ENCODE measurements around the gene BABAM2. TPM values are rescaled to one million over a fixed set of nuclear protein-coding genes. Genes with fewer than 3 reads are reported as not detected.

The BABAM2 gene
- total RNA-seq, 1 experiment from 2014 or later = 40.8 TPM

GRCh38 chr2:28150994-28151393 lies 260.5 kb downstream of the BABAM2 start:
- Histone ChIP-seq H2AFZ (ENCODE audit: low read length) (no peak overlapping the region), H4K20me1 (ENCODE audit: insufficient read depth, low read depth, low read length) (no peaks in the 10 kb centered on the region; the same call in 1 of the 2 replicates), H3K9me2 (replicated peaks; ENCODE audit: insufficient read depth, low read length) (no peaks in the 10 kb centered on the region), H3K4me1 (ENCODE audit: low read length) (peaks cover 27% of the 10 kb centered on the region), H3K79me2 (ENCODE audit: low read length) (no peaks in the 10 kb centered on the region), H3K9me3 (ENCODE audit: low read length) (peaks cover 12% of the 10 kb centered on the region), H3K27ac (ENCODE audit: low read length) (no peak overlapping the region), H3K9ac (ENCODE audit: low read length) (no peak overlapping the region), H3K36me3 (ENCODE audit: insufficient read depth, low read length) (no peaks in the 10 kb centered on the region), H3K4me3 (ENCODE audit: low read length) (no peak overlapping the region), H3K27me3 (ENCODE audit: low read length) (no peaks in the 10 kb centered on the region), H3K4me2 (ENCODE audit: low read depth, low read length, poor library complexity, severe bottlenecking) (no peak overlapping the region)
- DNase-seq = no peak

- no peaks in the 10 kb centered on the region for H3K27me3 ChIP-seq (ENCODE audit: low read length)
- no peaks in the 10 kb centered on the region for H3K9me2 ChIP-seq (replicated peaks; ENCODE audit: insufficient read depth, low read length)
- no peak overlapping the region for H2AFZ ChIP-seq (ENCODE audit: low read length)
- no peak overlapping the region for H3K4me2 ChIP-seq (ENCODE audit: low read depth, low read length, poor library complexity, severe bottlenecking)
- no peak overlapping the region for H3K9ac ChIP-seq (ENCODE audit: low read length)
- H3K79me2 ChIP-seq (ENCODE audit: low read length) = no peaks in the 10 kb centered on the region
- DNase-seq = no peak
- H3K27ac ChIP-seq (ENCODE audit: low read length) = no peak overlapping the region
- no peaks in the 10 kb centered on the region for H3K36me3 ChIP-seq (ENCODE audit: insufficient read depth, low read length)
- peaks cover 27% of the 10 kb centered on the region for H3K4me1 ChIP-seq (ENCODE audit: low read length)
- H3K4me3 ChIP-seq (ENCODE audit: low read length) = no peak overlapping the region
- no peaks in the 10 kb centered on the region; the same call in 1 of the 2 replicates for H4K20me1 ChIP-seq (ENCODE audit: insufficient read depth, low read depth, low read length)
- H3K9me3 ChIP-seq (ENCODE audit: low read length) = peaks cover 17% of the 10 kb centered on the region
These were observed 262.2 kb downstream of the BABAM2 start for GRCh38 chr2:28152585-28153280.

- Histone ChIP-seq H3K36me3 (ENCODE audit: insufficient read depth, low read length) (no peaks in the 10 kb centered on the region), H3K79me2 (ENCODE audit: low read length) (no peaks in the 10 kb centered on the region), H3K4me2 (ENCODE audit: low read depth, low read length, poor library complexity, severe bottlenecking) (peak overlapping the region; percentile 9), H3K9me3 (ENCODE audit: low read length) (peaks cover 17% of the 10 kb centered on the region), H3K4me1 (ENCODE audit: low read length) (peaks cover 27% of the 10 kb centered on the region), H2AFZ (ENCODE audit: low read length) (no peak overlapping the region), H3K9ac (ENCODE audit: low read length) (no peak overlapping the region), H3K9me2 (replicated peaks; ENCODE audit: insufficient read depth, low read length) (no peaks in the 10 kb centered on the region), H4K20me1 (ENCODE audit: insufficient read depth, low read depth, low read length) (no peaks in the 10 kb centered on the region), H3K4me3 (ENCODE audit: low read length) (no peak overlapping the region), H3K27ac (ENCODE audit: low read length) (no peak overlapping the region), H3K27me3 (ENCODE audit: low read length) (no peaks in the 10 kb centered on the region)
- no peak for DNase-seq
These were observed 263.3 kb downstream of the BABAM2 start for GRCh38 chr2:28153851-28154250.

GRCh38 chr2:28155086-28155485 lies 264.6 kb downstream of the BABAM2 start:
- H4K20me1 ChIP-seq (ENCODE audit: insufficient read depth, low read depth, low read length) = no peaks in the 10 kb centered on the region
- DNase-seq = no peak
- no peak overlapping the region for H3K9ac ChIP-seq (ENCODE audit: low read length)
- H3K27ac ChIP-seq (ENCODE audit: low read length) = no peak overlapping the region
- no peaks in the 10 kb centered on the region for H3K79me2 ChIP-seq (ENCODE audit: low read length)
- no peak overlapping the region for H2AFZ ChIP-seq (ENCODE audit: low read length)
- H3K9me2 ChIP-seq (replicated peaks; ENCODE audit: insufficient read depth, low read length) = no peaks in the 10 kb centered on the region
- peaks cover 19% of the 10 kb centered on the region for H3K4me1 ChIP-seq (ENCODE audit: low read length)
- no peak overlapping the region for H3K4me2 ChIP-seq (ENCODE audit: low read depth, low read length, poor library complexity, severe bottlenecking)
- H3K9me3 ChIP-seq (ENCODE audit: low read length) = peaks cover 17% of the 10 kb centered on the region
- H3K4me3 ChIP-seq (ENCODE audit: low read length) = no peak overlapping the region
- no peaks in the 10 kb centered on the region for H3K27me3 ChIP-seq (ENCODE audit: low read length)
- H3K36me3 ChIP-seq (ENCODE audit: insufficient read depth, low read length) = no peaks in the 10 kb centered on the region

- Histone ChIP-seq H3K9ac (ENCODE audit: low read length) (no peak overlapping the region), H3K27me3 (ENCODE audit: low read length) (no peaks in the 10 kb centered on the region), H3K4me2 (ENCODE audit: low read depth, low read length, poor library complexity, severe bottlenecking) (no peak overlapping the region), H3K4me1 (ENCODE audit: low read length) (peaks cover 15% of the 10 kb centered on the region), H3K9me3 (ENCODE audit: low read length) (peaks cover 17% of the 10 kb centered on the region), H3K9me2 (replicated peaks; ENCODE audit: insufficient read depth, low read length) (no peaks in the 10 kb centered on the region), H3K27ac (ENCODE audit: low read length) (no peak overlapping the region), H3K36me3 (ENCODE audit: insufficient read depth, low read length) (no peaks in the 10 kb centered on the region), H4K20me1 (ENCODE audit: insufficient read depth, low read depth, low read length) (no peaks in the 10 kb centered on the region), H3K79me2 (ENCODE audit: low read length) (no peaks in the 10 kb centered on the region), H3K4me3 (ENCODE audit: low read length) (no peak overlapping the region), H2AFZ (ENCODE audit: low read length) (no peak overlapping the region)
- peak; percentile 51 for DNase-seq
These were observed 265.1 kb downstream of the BABAM2 start for GRCh38 chr2:28155627-28156026.

GRCh38 chr2:28158791-28159190 lies 268.3 kb downstream of the BABAM2 start:
- peaks cover 8% of the 10 kb centered on the region for H3K4me1 ChIP-seq (ENCODE audit: low read length)
- H3K36me3 ChIP-seq (ENCODE audit: insufficient read depth, low read length) = no peaks in the 10 kb centered on the region
- no peak overlapping the region for H3K9ac ChIP-seq (ENCODE audit: low read length)
- no peaks in the 10 kb centered on the region for H3K9me2 ChIP-seq (replicated peaks; ENCODE audit: insufficient read depth, low read length)
- no peak overlapping the region for H3K27ac ChIP-seq (ENCODE audit: low read length)
- no peak overlapping the region for H3K4me3 ChIP-seq (ENCODE audit: low read length)
- no peak overlapping the region for H2AFZ ChIP-seq (ENCODE audit: low read length)
- no peaks in the 10 kb centered on the region for H4K20me1 ChIP-seq (ENCODE audit: insufficient read depth, low read depth, low read length)
- peaks cover 17% of the 10 kb centered on the region for H3K9me3 ChIP-seq (ENCODE audit: low read length)
- no peaks in the 10 kb centered on the region for H3K27me3 ChIP-seq (ENCODE audit: low read length)
- DNase-seq = no peak
- no peaks in the 10 kb centered on the region for H3K79me2 ChIP-seq (ENCODE audit: low read length)
- no peak overlapping the region for H3K4me2 ChIP-seq (ENCODE audit: low read depth, low read length, poor library complexity, severe bottlenecking)

GRCh38 chr2:28160986-28161425 lies 270.5 kb downstream of the BABAM2 start:
- Histone ChIP-seq H3K27ac (ENCODE audit: low read length) (no peak overlapping the region), H3K36me3 (ENCODE audit: insufficient read depth, low read length) (no peaks in the 10 kb centered on the region), H3K4me1 (ENCODE audit: low read length) (no peaks in the 10 kb centered on the region), H3K4me3 (ENCODE audit: low read length) (no peak overlapping the region), H3K4me2 (ENCODE audit: low read depth, low read length, poor library complexity, severe bottlenecking) (no peak overlapping the region), H3K9ac (ENCODE audit: low read length) (no peak overlapping the region), H3K27me3 (ENCODE audit: low read length) (no peaks in the 10 kb centered on the region), H4K20me1 (ENCODE audit: insufficient read depth, low read depth, low read length) (no peaks in the 10 kb centered on the region), H3K79me2 (ENCODE audit: low read length) (no peaks in the 10 kb centered on the region), H2AFZ (ENCODE audit: low read length) (no peak overlapping the region), H3K9me3 (ENCODE audit: low read length) (peaks cover 4% of the 10 kb centered on the region), H3K9me2 (replicated peaks; ENCODE audit: insufficient read depth, low read length) (no peaks in the 10 kb centered on the region)
- no peak for DNase-seq

GRCh38 chr2:28161466-28161865 lies 270.9 kb downstream of the BABAM2 start:
- no peak overlapping the region for H3K9ac ChIP-seq (ENCODE audit: low read length)
- H3K4me3 ChIP-seq (ENCODE audit: low read length) = no peak overlapping the region
- H3K9me2 ChIP-seq (replicated peaks; ENCODE audit: insufficient read depth, low read length) = no peaks in the 10 kb centered on the region
- no peaks in the 10 kb centered on the region for H4K20me1 ChIP-seq (ENCODE audit: insufficient read depth, low read depth, low read length)
- no peak overlapping the region for H2AFZ ChIP-seq (ENCODE audit: low read length)
- DNase-seq = no peak
- no peak overlapping the region for H3K4me2 ChIP-seq (ENCODE audit: low read depth, low read length, poor library complexity, severe bottlenecking)
- H3K4me1 ChIP-seq (ENCODE audit: low read length) = no peaks in the 10 kb centered on the region
- peaks cover 3% of the 10 kb centered on the region; the same call in 1 of the 2 replicates for H3K9me3 ChIP-seq (ENCODE audit: low read length)
- H3K36me3 ChIP-seq (ENCODE audit: insufficient read depth, low read length) = no peaks in the 10 kb centered on the region
- no peaks in the 10 kb centered on the region for H3K27me3 ChIP-seq (ENCODE audit: low read length)
- H3K27ac ChIP-seq (ENCODE audit: low read length) = no peak overlapping the region
- H3K79me2 ChIP-seq (ENCODE audit: low read length) = no peaks in the 10 kb centered on the region
